ENCODE results near the gene ZCCHC7.
"Not testable (repeated sequence)": the region's sequence is repeated elsewhere in the genome, so short reads cannot be mapped to it uniquely, and the experiment has no call there.

ZCCHC7 gene

GRCh38 chr9:37121881-37122280 lies 1.5 kb downstream of the ZCCHC7 start:
- DNase-seq (ENCODE audit: low read depth), result peak; percentile 32

GRCh38 chr9:37126214-37126788 lies 5.9 kb downstream of the ZCCHC7 start:
- DNase-seq (ENCODE audit: low read depth), result no peak

DNA sequence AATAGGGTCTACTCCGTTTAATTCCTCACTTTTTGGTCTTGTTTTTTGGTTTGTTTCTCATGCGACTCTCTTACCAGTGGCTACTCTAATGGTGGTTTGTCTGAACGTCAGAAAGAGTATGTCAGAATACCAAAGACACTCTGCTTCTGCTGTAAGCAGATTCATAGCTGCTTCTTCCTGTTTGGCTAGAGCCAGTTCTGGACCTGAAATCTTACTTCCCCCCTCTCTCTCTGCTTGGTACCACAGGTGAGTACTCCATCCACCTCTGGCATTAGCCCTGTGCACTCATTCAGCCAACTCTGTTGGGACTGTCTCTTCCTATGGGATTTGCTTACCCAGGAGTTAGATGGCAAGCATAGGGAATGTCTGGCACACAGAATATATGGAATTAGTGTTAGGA lies 6.6 kb downstream of the ZCCHC7 start:
- DNase-seq (ENCODE audit: low read depth), result no peak

- DNase-seq (ENCODE audit: low read depth), result no peak
Observed at GRCh38 chr9:37128051-37128450, 7.7 kb downstream of the ZCCHC7 start.

DNA sequence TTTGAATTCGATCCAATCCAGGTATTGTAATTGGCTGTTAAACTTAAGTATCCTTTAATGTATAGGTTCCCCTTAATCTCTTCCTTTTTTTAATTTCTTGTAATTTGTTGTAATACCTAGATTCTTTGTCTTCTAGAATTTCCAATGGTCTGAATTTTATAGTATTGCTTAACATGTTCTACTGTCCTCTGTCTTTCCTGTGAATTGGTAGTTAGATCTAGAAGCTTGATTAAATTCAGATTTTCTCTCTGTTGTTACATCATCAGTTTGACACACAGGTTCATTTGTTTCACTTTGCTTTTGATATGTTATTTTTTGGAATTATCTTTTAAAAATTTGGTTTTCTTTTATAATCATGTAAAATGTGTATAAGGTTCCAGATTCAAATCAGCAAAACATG lies 13.8 kb downstream of the ZCCHC7 start:
- DNase-seq (ENCODE audit: low read depth), result no peak

DNA sequence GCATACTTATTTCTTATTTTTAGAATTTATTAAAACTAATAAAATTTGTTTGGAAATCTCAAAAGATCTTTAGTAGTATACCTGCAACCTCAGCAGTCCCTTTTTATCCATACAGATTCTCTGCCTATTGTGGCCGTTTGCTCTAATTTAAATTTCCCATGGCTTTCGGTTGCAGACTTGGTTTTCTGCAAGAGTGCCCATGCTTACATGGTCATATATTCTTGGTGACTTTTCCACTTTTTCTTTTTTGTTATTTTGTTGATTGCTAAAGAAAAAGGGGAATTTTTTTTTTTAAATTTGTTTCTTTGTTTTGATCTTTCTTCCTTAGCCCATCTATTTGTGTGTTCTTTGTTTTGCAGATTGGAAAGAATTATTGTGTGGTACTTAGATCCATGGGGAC lies 20.6 kb downstream of the ZCCHC7 start:
- no peak for DNase-seq (ENCODE audit: low read depth)

DNA sequence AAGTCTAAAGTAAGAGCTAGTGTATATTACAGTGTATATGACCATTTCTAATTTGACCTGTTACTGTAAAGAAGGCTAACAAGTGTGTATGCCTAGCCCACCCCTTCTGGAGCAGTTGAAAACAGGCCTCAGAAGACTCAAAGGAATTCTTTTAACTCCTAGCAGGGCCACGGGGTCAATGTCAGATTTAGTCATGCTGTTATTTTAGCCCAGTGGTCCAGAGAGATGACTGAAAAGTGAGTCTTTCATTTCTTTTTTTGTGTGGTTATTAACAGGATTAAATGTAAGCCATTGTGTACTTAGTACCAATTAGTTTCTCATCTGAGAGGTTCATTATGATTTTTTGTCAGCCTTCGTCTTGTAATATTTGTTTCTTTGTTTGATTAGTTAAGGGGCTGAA lies 24.4 kb downstream of the ZCCHC7 start:
- DNase-seq (ENCODE audit: low read depth), result peak; percentile 50

- no peak for DNase-seq (ENCODE audit: low read depth)
Observed at GRCh38 chr9:37146410-37146809, 26.0 kb downstream of the ZCCHC7 start.

DNA sequence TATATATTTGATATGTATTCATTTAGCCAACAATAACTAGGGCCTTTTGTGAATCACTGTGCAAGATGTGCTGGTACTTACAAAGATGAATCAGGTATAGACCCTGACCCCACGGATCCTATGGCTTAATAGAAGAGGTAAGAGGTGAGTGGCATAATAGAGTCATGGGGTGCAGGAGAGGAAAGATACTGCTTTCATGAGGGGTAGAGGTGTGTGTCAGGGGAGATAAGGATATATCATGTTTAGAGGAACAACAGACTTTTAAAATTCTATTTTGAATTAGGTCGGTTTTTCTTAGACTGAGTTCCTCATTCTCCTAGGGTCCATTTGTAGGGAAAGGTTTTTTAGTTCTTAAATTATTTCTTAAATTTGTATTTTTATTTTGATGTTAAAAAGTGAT lies 27.8 kb downstream of the ZCCHC7 start:
- DNase-seq (ENCODE audit: low read depth), result no peak

DNA sequence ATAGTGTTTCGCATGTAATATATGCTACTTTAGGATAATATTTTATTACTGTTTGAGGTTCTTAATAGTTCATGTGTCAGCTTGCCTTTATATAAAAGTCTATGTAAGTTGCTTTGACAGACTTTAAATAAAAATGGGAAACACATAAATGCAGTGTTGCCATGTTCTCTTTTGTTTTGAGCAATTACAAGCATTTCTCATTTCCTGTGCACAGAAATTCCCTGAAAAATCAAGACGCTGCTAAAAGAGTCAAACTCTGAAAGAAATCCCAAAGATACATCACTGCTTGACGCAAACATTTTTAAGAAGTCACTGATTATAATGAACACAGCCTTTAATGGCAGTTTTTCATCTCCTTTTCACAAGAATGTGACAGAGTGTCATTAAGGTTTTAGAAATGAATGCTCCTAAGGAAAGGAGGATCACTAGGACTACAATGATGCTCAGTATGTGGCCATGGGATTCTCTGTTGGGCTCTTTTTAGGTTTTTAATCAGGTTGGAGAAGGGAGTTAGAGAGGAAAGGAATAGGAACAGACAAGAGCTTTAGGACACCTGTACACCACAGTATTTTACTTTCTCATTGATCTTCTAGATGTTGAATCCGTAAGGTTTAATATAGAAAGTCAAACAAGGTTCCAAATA lies 29.4 kb downstream of the ZCCHC7 start:
- DNase-seq (ENCODE audit: low read depth), result no peak

GRCh38 chr9:37150415-37150814 lies 30.0 kb downstream of the ZCCHC7 start:
- no peak for DNase-seq (ENCODE audit: low read depth)

GRCh38 chr9:37151812-37152211 lies 31.4 kb downstream of the ZCCHC7 start:
- no peak for DNase-seq (ENCODE audit: low read depth)

GRCh38 chr9:37152365-37152764 lies 32.0 kb downstream of the ZCCHC7 start:
- peak; percentile 15 for DNase-seq (ENCODE audit: low read depth)

GRCh38 chr9:37155601-37156000 lies 35.2 kb downstream of the ZCCHC7 start:
- DNase-seq (ENCODE audit: low read depth), result no peak

GRCh38 chr9:37156205-37156604 lies 35.8 kb downstream of the ZCCHC7 start:
- peak; percentile 37 for DNase-seq (ENCODE audit: low read depth)

GRCh38 chr9:37156781-37157356 lies 36.5 kb downstream of the ZCCHC7 start:
- no peak for DNase-seq (ENCODE audit: low read depth)

GRCh38 chr9:37157726-37158377 lies 37.5 kb downstream of the ZCCHC7 start:
- no peak for DNase-seq (ENCODE audit: low read depth)

DNA sequence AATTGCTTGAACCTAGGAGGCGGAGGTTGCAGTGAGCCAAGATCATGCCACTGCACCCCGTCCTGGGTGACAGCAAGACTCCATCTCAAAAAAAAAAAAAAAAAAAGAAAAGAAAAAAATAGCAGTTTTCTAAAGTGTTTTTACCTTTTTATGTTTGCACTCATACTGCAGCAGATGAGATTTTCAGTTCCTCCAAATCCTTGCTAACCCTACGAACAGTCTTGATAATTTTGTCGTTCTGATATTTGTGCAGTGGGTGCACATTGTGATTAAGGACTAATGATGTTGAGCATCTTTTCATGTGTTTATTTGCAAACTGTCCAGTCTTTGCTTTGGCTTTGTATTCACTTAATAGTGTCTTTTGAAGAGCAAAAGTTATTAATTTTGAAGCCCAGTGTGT lies 42.9 kb downstream of the ZCCHC7 start:
- no peak for DNase-seq (ENCODE audit: low read depth)

- not testable (repeated sequence) for DNase-seq (ENCODE audit: low read depth)
Observed at GRCh38 chr9:37164335-37164734, 44.0 kb downstream of the ZCCHC7 start.

GRCh38 chr9:37165644-37166043 lies 45.3 kb downstream of the ZCCHC7 start:
- DNase-seq (ENCODE audit: low read depth), result no peak

GRCh38 chr9:37167456-37168047 lies 47.2 kb downstream of the ZCCHC7 start:
- peak; percentile 21 for DNase-seq (ENCODE audit: low read depth)

- DNase-seq (ENCODE audit: low read depth), result no peak
Observed at GRCh38 chr9:37172557-37172956, 52.2 kb downstream of the ZCCHC7 start.

DNA sequence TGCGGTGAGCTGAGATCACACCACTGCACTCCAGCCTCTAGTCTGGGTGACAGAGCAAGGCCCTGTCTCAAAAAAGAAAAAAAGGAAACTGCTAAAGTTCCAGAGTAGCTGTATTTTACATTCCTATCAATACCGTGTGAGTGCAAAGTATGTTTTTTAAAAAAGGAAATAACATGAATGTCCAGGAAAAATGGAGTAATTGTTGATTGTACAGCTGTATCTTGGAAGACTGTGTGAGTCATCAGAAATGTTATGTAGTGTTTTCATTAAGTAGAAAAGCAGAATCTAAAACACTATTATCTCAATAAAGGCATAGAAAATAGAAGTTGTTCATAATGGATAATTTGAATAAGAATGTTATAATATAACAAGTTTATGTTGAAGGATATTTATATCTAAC lies 53.9 kb downstream of the ZCCHC7 start:
- DNase-seq (ENCODE audit: low read depth), result peak; percentile 68

Data from EH (cell line).